Panc1 (cell line): ENCODE results near the gene GRN. TPM values are rescaled to one million over a fixed set of nuclear protein-coding genes. Genes with fewer than 3 reads are reported as not detected.
"Not testable (repeated sequence)": the region's sequence is repeated elsewhere in the genome, so short reads cannot be mapped to it uniquely, and the experiment has no call there.

Source experiments
- ATAC-seq: fragments of 200-7000 bp; cut with Tn5 transposase; 2 replicates; pipeline ENCODE4 v1.9.1; 2020; ENCODE audit warnings: mild to moderate bottlenecking, moderate library complexity
- BruUV-seq: library from RNA; stranded (reverse); fragments of 400-500 nt; replicated peaks from 2 replicates; lab custom pipeline; 2021; lab: Mats Ljungman, UMichigan
- CTCF ChIA-PET: fragments of 300-600 bp; sonication (Branson Sonifier 250); formaldehyde crosslinking; loops from one replicate; lab custom pipeline; 2022; ENCODE audit warnings: antibody characterized with exemption; lab: Charles Lee
- POLR2A ChIA-PET: fragments of 300-600 bp; sonication (Branson Sonifier 250); formaldehyde crosslinking; loops from one replicate; lab custom pipeline; 2022; ENCODE audit warnings: antibody characterized with exemption; lab: Charles Lee
- DNase-seq: peaks from one replicate; pipeline ENCODE4 v3.0.0-alpha.2; 2010; ENCODE audit warnings: low read depth, low spot score
- H3K27ac ChIP-seq: 2 replicates; pipeline ENCODE4 v1.5.1; 2011; ENCODE audit warnings: mild to moderate bottlenecking, low read length, inconsistent platforms
- H3K27me3 ChIP-seq: fragments of 200-500 bp; sonication (Bioruptor generic); 2 replicates; pipeline ENCODE4 v1.6.0; 2014; ENCODE audit warnings: low read length, inconsistent platforms; ENCODE audit not compliant: control insufficient read depth, insufficient read depth
- H3K36me3 ChIP-seq: fragments of 200-500 bp; sonication (Bioruptor generic); 2 replicates; pipeline ENCODE4 v1.5.1; 2014; ENCODE audit warnings: inconsistent platforms, mild to moderate bottlenecking, low read length, moderate library complexity; ENCODE audit not compliant: control insufficient read depth, insufficient read depth
- H3K4me1 ChIP-seq: 2 replicates; pipeline ENCODE4 v1.5.1; 2011; ENCODE audit warnings: inconsistent platforms, mild to moderate bottlenecking, low read length, moderate library complexity; ENCODE audit not compliant: control insufficient read depth, insufficient read depth
- H3K4me3 ChIP-seq, 2 experiments: 2 replicates each; pipeline ENCODE4 v1.5.1; 2011 to 2012; ENCODE audit warnings: low read depth in 2 of 2, low read length in 2 of 2, mild to moderate bottlenecking in 2 of 2, inconsistent platforms in 1 of 2, moderate library complexity in 1 of 2
- H3K9me3 ChIP-seq: fragments of 200-500 bp; sonication (Bioruptor generic); 2 replicates; pipeline ENCODE4 v1.5.1; 2014; ENCODE audit warnings: low read depth, mild to moderate bottlenecking, inconsistent platforms, low read length, moderate library complexity; ENCODE audit not compliant: control insufficient read depth, insufficient read depth
- CTCF ChIP-seq: fragments of 450-650 bp; IDR thresholded peaks from 2 replicates; pipeline ENCODE4 v1.5.1; 2017; ENCODE audit warnings: mild to moderate bottlenecking
- POLR2AphosphoS5 ChIP-seq: IDR thresholded peaks from 2 replicates; pipeline ENCODE4 v1.6.1; 2012; ENCODE audit warnings: mild to moderate bottlenecking, low read depth, low read length, moderate library complexity
- REST ChIP-seq, 2 experiments: IDR thresholded peaks; 2 replicates each; pipeline ENCODE4 v1.6.1; 2011 to 2012; ENCODE audit warnings: low read depth in 2 of 2, control low read depth in 1 of 2, low read length in 1 of 2, mild to moderate bottlenecking in 1 of 2, moderate library complexity in 1 of 2; ENCODE audit not compliant: insufficient read depth in 1 of 2
- SIN3A ChIP-seq: IDR thresholded peaks from 2 replicates; pipeline ENCODE4 v1.6.1; 2012; ENCODE audit warnings: low read depth, mild to moderate bottlenecking, low read length, moderate library complexity, borderline replicate concordance; ENCODE audit not compliant: insufficient read depth
- TCF7L2 ChIP-seq: IDR thresholded peaks from 2 replicates; pipeline ENCODE4 v1.6.1; 2011; ENCODE audit warnings: mild to moderate bottlenecking, low read depth, low read length, inconsistent platforms
- in situ Hi-C: cut with HindIII; loops from 2 replicates; pipeline ENCODE4 v1.10.0; 2016; ENCODE audit warnings: low sequenced_read_pairs, low pct_unique_long_range_greater_than_20kb
- intact Hi-C: fragments of 100-400 bp; cut with micrococcal nuclease; formaldehyde crosslinking; loops from one replicate; pipeline ENCODE4 v1.10.0; 2022; ENCODE audit not compliant: unreplicated experiment
- total RNA-seq: library from RNA; stranded (reverse); gene quantifications from one replicate; pipeline ENCODE4 v1.2.1, GENCODE V29; 2021; ENCODE audit not compliant: unreplicated experiment

The GRN gene
- total RNA-seq, 1 experiment from 2014 or later, result 304 TPM

DNA sequence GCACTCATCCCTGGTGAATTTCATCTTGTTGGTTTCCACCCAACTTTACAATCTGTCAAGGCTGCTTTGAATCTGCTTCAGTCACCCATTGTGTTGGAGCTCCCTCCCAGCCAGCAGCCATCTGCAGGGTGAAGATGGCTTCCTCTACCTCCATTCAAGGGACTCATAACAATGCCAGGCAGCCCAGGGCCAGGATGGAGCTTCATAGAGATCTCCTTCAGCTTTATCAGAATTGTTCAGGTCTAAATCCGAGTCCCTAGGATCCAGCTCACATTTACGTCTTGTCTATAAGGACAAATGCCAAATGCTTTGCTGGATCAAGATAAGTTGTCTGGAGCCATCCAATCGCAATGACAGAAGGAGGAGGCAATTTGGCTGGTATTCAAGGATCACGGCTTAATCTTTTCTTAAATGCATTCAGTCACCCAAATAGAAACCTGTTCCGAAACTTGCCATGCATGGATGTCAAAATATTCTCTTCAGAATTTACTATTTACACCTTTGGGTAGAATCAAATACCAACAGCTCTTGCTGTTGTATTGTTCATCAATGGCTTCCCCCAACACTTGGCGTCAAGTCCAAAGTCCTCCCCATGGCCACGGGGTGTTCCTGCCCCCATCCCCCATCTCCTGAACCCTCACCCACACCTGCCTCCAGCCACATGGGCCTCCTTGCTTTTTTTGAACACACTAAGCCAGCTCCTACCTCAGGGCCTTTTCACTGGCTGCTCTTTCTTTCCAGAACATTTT, 22.3 kb downstream of the GRN start:
- TF ChIP-seq REST (IDR thresholded peaks at IDR 0.05; ENCODE audit: insufficient read depth in 1 of 2, low read depth in 2 of 2, low read length in 1 of 2) (no peak), CTCF (no peak), TCF7L2 (no peak), POLR2AphosphoS5 (no peak), SIN3A (no peak)
- Histone ChIP-seq H3K36me3 (no peaks in the 10 kb centered on the region), H3K27ac (no peak overlapping the region), H3K9me3 (no peaks in the 10 kb centered on the region), H3K4me3 (no peak overlapping the region), H3K4me1 (no peaks in the 10 kb centered on the region), H3K27me3 (no peaks in the 10 kb centered on the region)
- in situ Hi-C loops, result no loop called here
- ChIA-PET POLR2A (no interaction called here), CTCF (interaction anchor here (0.6 to 0.7 kb wide), 3 partner anchors 20 to 283 kb away, joined by 3 to 4 read pairs (median 3); no protein-coding TSS in a partner anchor)
- no peak for DNase-seq
- BruUV-seq, result no TSS peak
- intact Hi-C loops, result no loop called here
- ATAC-seq, result no peak

DNA sequence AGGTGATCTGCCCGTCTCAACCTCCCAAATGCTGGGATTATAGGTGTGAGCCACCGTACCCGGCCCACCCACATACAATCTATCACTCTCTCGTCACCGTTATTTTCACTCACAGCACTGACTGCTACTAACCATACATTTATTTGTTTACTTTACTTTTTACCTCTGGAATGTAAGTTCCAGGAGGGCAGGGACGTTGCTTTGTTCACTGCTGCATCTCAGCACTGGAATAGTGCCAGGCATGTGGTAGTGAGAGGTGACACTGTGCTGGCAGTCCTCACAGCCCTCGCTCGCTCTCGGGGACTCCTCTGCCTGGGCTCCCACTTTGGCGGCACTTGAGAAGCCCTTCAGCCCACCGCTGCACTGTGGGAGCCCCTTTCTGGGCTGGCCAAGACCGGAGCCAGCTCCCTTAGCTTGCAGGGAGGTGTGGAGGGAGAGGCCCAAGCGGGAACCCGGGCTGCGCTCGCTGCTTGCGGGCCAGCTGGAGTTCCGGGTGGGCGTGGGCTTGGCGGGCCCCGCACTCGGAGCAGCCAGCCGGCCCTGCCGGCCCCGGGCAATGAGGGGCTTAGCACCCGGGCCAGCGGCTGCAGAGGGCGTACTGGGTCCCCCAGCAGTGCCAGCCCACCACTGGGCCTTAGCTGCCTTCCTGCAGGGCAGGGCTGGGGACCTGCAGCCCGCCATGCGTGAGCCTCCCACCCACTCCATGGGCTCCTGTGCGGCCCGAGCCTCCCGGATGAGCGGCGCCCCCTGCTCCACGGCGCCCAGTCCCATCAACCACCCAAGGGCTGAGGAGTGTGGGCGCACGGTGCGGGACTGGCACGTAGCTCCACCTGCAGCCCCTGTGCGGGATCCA, 23.5 kb downstream of the GRN start:
- intact Hi-C loops, H3K27ac ChIP-seq, in situ Hi-C loops, DNase-seq, H3K4me1 ChIP-seq, ATAC-seq, H3K27me3 ChIP-seq, H3K4me3 ChIP-seq, BruUV-seq, H3K36me3 ChIP-seq, H3K9me3 ChIP-seq: not testable (repeated sequence)
- POLR2A ChIA-PET, result interaction anchor here (0.5 kb wide), 1 partner anchor 10 kb away, joined by 6 read pairs; no protein-coding TSS in a partner anchor
- CTCF ChIA-PET, result interaction anchor here (0.6 kb wide), 1 partner anchor 282 kb away, joined by 4 read pairs; no protein-coding TSS in a partner anchor

DNA sequence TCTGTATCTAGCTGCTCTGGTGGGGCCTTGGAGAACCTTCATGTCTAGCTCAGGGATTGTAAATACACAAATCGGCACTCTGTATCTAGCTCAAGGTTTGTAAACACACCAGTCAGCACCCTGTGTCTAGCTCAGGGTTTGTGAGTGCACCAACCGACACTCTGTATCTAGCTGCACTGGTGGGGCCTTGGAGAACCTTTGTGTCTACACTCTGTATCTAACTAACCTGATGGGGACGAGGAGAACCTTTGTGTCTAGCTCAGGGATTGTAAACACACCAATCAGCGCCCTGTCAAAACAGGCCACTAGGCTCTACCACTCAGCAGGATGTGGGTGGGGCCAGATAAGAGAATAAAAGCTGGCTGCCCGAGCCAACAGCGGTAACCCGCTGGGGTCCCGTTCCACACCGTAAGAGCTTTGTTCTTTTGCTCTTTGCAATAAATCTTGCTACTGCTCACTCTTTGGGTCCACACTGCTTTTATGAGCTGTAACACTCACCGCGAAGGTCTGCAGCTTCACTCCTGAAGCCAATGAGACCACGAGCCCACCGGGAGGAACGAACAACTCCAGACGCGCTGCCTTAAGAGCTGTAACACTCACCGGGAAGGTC, 24.4 kb downstream of the GRN start:
- DNase-seq, in situ Hi-C loops, H3K27me3 ChIP-seq, ATAC-seq, H3K27ac ChIP-seq, H3K4me1 ChIP-seq, intact Hi-C loops, H3K9me3 ChIP-seq, H3K36me3 ChIP-seq, BruUV-seq, H3K4me3 ChIP-seq: not testable (repeated sequence)
- CTCF ChIA-PET, result interaction anchor here (0.6 kb wide), 1 partner anchor 355 kb away, joined by 4 read pairs; no protein-coding TSS in a partner anchor
- POLR2A ChIA-PET, result interaction anchor here (0.5 kb wide), 1 partner anchor 9 kb away, joined by 6 read pairs; no protein-coding TSS in a partner anchor
